ENCODE data around the gene SV2B.
A peak's percentile ranks its signal among the peaks of the same experiment; 100 is the strongest.

Gene SV2B

DNA sequence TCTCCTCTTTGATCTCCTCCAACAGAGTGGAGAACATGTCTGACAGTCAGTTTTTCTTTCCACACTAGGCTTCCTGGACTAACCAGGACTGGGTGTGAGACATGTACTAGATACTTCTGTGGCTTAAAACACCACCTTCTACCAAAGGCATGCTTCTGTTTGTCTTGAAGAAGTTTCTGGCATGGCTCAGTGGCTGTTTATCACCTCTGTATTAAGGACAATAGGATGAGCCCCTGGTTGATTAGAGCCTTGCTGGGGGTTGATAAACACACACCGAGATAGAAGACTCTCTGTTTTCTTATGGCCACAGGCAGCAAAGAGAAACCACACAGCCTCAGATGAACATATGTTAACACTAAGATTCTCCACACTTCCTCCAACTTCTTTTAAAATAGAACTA is 40.5 kb downstream of the SV2B start:
- no peak for DNase-seq

- DNase-seq = no peak
Measured at GRCh38 chr15:91141097-91141496, 41.0 kb downstream of the SV2B start.

GRCh38 chr15:91142106-91142744 is 42.2 kb downstream of the SV2B start:
- peak; percentile 25 for DNase-seq

GRCh38 chr15:91142946-91143345 is 42.9 kb downstream of the SV2B start:
- DNase-seq = no peak

DNA sequence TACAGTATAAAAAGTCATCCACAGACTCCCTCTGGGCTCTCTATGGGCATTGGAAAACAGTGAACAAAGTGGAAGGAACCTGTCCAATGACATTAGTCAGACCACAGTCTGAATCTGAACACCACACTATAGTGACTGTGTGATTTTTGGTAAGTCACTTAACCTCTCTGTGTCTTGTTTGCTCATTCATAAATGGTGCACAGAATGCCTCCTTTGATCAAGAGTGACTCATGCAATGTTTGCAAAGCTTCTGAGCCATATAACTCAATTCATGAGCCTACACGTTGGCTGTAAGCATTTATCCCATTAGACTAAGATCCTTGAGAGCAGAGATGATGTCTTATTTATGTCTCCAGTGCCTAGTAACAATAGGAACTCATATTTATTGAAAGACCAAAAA is 46.7 kb downstream of the SV2B start:
- no peak for DNase-seq

- no peak for DNase-seq
Measured at GRCh38 chr15:91148243-91148642, 48.2 kb downstream of the SV2B start.

GRCh38 chr15:91150502-91151160 is 50.6 kb downstream of the SV2B start:
- DNase-seq = peak; percentile 80

DNA sequence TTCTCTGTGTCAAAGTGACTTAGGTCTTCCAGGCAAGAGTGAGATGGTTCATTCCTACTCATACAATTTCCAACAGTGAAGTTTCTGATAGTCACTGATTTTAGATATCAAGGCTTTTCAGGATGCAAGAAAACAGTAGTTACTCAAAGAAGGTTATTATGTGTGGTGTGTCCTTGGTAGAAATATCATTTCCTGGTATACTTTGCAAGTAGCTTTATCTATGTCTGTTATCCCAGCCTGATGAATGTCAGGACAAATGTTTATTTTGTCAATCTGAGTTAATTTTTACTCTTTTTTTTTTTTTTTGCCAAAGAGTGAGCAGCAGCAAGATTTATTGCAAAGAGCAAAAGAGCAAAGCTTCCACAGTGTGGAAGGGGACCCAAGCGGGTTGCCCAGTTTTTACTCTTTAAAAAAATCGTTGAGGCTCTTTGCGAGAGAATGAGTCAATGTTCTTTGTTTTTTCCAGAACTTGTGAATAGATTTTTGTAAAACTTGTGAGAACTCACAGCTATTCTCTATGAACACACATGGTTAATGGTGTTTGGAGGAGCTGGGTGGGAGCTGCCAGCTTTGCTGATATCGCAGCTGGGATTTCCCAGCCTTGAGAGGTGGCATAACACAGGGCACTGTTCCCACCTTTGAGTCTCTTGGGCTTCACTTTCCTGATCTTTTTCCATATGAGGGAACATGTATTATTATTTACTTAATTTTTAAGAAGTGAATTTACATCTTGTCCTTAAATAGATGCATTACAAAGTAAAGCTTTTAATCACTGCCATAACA is 51.9 kb downstream of the SV2B start:
- no peak for DNase-seq

GRCh38 chr15:91152896-91153581 is 53.0 kb downstream of the SV2B start:
- DNase-seq = peak; percentile 69

DNA sequence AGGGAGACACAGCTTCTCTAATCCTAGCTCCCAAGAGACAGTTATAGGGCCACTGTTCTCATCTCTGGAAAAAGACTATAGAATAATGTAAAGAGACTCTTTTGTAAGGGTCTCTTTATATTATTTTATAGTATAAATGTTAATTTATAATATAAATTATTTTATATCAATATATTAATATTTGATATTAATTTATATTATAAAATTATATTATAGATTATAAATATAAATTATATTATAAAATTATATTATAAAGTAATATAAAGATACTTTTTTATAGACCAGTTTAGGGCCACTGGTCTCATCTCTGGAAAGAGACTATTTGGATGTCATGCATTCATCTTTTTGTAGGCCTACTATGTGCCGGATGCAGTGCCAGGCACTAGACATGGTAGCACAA is 53.9 kb downstream of the SV2B start:
- DNase-seq = no peak

- DNase-seq = no peak
Measured at GRCh38 chr15:91156175-91156726, 56.2 kb downstream of the SV2B start.

GRCh38 chr15:91158415-91159394 is 58.6 kb downstream of the SV2B start:
- no peak for DNase-seq

DNA sequence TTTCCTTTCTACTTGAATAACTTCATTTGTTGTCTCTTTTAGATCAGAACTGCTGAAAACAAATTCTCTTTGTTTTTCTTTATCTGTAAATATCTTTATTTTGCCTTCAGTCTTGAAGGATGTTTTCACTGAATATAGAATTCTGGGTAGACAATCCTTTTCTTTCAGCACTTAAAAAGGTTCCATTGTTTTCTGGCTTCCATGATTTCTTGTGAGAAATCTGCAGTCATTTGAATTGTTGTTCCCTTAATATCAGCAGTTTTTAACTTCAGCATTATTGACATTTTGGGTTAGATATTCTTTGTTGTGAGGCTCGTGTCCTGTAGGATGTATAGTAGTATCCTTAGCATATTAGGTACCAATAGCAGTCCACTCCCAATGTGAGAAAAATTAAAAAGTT is 65.8 kb downstream of the SV2B start:
- no peak for DNase-seq

DNA sequence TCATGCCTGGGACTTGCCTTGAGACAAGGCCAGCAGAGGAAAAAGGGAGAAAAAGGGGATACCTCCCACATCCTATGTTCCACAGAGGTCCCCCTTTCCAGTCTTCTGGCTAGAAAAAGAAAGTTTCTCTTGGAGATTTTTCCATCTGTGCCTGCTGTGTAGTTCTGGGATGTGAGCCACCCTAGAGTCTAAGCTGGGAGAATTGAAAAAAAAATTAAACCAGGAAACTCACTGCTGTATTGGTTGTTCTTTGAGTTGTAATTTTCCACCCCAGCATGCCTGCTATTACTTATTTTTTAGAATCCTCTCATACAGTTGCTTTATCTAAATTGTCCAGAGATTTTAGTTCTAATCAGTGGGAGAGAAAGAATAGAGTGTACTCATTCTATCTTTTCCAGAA is 68.4 kb downstream of the SV2B start:
- no peak for DNase-seq

DNA sequence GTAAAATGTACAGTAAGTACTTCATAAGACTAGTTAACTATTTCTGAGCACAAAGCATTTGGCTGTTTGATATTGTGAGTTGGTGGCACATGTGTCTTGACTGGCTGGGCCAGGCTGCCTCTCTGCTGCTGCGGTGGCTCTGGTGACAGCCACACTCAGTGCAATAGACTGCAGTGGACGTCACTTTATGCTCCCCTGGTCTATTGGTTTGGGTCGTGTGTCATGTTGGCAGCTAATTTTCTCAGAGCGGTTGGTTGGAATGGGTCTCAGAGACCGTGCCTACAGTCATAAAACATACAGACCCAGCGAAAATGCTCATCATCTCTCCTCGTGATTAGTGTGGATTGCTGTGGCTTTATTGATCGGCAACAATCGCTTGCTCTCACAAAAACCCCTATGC is 71.3 kb downstream of the SV2B start:
- no peak for DNase-seq

DNA sequence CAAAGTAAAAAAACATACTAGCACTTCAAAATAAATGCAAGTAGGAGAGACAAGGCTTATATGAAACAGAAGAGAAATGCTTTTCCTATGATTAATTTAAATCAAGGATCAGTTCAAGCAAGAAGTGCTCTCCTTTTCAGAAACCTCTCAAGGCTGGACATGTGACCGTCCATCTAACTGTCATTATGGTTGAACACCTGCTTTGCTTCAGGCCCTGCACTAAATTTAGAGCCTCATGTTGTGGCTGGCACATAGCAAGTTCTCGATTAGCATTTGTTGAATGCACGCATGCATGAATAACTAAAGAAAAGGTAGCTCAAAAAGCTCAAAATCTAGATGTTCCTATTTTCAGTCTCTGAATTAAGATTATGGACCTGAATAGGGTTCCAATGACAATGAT is 82.0 kb downstream of the SV2B start:
- DNase-seq = no peak

DNA sequence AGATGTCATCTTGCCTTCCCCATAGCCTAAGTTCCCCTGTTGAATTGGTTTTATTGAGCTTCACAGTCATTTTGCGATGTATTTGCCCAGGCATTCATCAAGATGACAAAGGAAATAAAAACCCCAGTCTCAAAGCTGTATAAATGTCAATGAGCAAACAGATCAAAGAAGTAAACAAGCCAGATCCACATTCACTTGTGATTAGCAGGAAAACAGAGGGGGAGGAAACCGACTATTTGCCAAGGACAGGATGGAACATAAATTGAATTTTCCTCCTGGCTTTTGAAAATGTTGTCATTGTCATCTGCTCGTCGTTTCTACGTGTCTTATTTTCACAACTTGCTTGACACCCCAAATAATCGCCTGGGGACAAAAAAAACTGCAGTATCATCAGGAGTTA is 83.5 kb downstream of the SV2B start:
- no peak for DNase-seq

- no peak for DNase-seq
Measured at GRCh38 chr15:91184441-91184840, 84.4 kb downstream of the SV2B start.

- DNase-seq = no peak
Measured at GRCh38 chr15:91186904-91187656, 87.0 kb downstream of the SV2B start.

DNA sequence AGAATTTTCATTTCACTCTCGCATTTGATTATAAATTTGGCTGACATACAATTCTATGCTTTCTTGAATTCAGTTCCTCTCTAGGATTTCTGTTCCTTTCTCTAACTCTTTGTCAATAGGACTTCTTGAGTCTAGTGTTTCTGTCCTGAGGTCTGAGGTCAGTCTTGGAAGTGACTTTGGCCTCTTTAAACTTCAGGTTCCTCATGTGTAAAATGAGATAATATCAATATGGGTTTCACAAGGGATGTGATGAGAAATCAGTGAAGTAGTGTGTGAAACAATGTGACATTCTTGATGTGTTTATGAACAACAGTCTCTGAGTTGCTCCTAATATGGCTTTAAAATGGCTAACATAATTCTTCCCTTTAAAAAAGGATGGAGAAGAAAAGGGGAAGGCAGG is 92.2 kb downstream of the SV2B start:
- no peak for DNase-seq

GRCh38 chr15:91192690-91193377 is 92.8 kb downstream of the SV2B start:
- no peak for DNase-seq

All from NCI-H82 (cell line).